H7 (cell line): ENCODE data around the gene AP5S1. TPM values are rescaled to one million over a fixed set of nuclear protein-coding genes. Genes with fewer than 3 reads are reported as not detected.

ENCODE experiments used
- DNase-seq: peaks from one replicate; pipeline ENCODE4 v3.0.0; 2012
- H3K27me3 ChIP-seq: 2 replicates; pipeline ENCODE4 v1.6.0; 2011; ENCODE audit warnings: mild to moderate bottlenecking, low read length; ENCODE audit not compliant: control insufficient read depth, insufficient read depth
- H3K36me3 ChIP-seq: replicated peaks from 2 replicates; pipeline ENCODE4 v1.5.1; 2011; ENCODE audit warnings: low read length; ENCODE audit not compliant: control insufficient read depth, insufficient read depth
- H3K4me3 ChIP-seq: 2 replicates; pipeline ENCODE4 v1.5.1; 2011; ENCODE audit warnings: low read depth, mild to moderate bottlenecking, control low read depth, low read length, moderate library complexity; ENCODE audit not compliant: insufficient read depth
- total RNA-seq: library from RNA; depleted of rRNA; stranded (reverse); fragments of >200 nt; shearing (Covaris generic); gene quantifications from 2 replicates; pipeline ENCODE4 v1.2.3, GENCODE V29; 2014

The AP5S1 gene
- total RNA-seq, 1 experiment from 2014 or later: 4.4 TPM

- Histone ChIP-seq H3K36me3 (peaks cover 41% of the 10 kb centered on the region), H3K4me3 (no peak overlapping the region), H3K27me3 (no peaks in the 10 kb centered on the region)
- no peak for DNase-seq
Observed at GRCh38 chr20:3862333-3862732, 42.0 kb downstream of the AP5S1 start.

- no peak for DNase-seq
- no peak overlapping the region for H3K4me3 ChIP-seq
- no peaks in the 10 kb centered on the region for H3K27me3 ChIP-seq
- peaks cover 37% of the 10 kb centered on the region for H3K36me3 ChIP-seq
Observed at GRCh38 chr20:3863317-3863716, 43.0 kb downstream of the AP5S1 start.

- H3K4me3 ChIP-seq: no peak overlapping the region
- no peaks in the 10 kb centered on the region for H3K27me3 ChIP-seq
- peak; percentile 17 for DNase-seq
- peaks cover 37% of the 10 kb centered on the region for H3K36me3 ChIP-seq
Observed at GRCh38 chr20:3864518-3864917, 44.2 kb downstream of the AP5S1 start.

- Histone ChIP-seq H3K36me3 (peaks cover 37% of the 10 kb centered on the region), H3K27me3 (no peaks in the 10 kb centered on the region), H3K4me3 (no peak overlapping the region)
- DNase-seq: peak; percentile 21
Observed at GRCh38 chr20:3865152-3865886, 45.0 kb downstream of the AP5S1 start.

- no peaks in the 10 kb centered on the region for H3K27me3 ChIP-seq
- H3K36me3 ChIP-seq: peaks cover 37% of the 10 kb centered on the region
- H3K4me3 ChIP-seq: no peak overlapping the region
- DNase-seq: peak; percentile 33
Observed at GRCh38 chr20:3865887-3866407, 45.6 kb downstream of the AP5S1 start.

GRCh38 chr20:3866464-3866863 is 46.1 kb downstream of the AP5S1 start:
- no peak overlapping the region for H3K4me3 ChIP-seq
- H3K27me3 ChIP-seq: no peaks in the 10 kb centered on the region
- peaks cover 35% of the 10 kb centered on the region for H3K36me3 ChIP-seq
- peak; percentile 27 for DNase-seq

- DNase-seq: no peak
- no peaks in the 10 kb centered on the region for H3K27me3 ChIP-seq
- no peak overlapping the region for H3K4me3 ChIP-seq
- H3K36me3 ChIP-seq: peaks cover 23% of the 10 kb centered on the region
Observed at GRCh38 chr20:3867802-3868201, 47.5 kb downstream of the AP5S1 start.

- no peak for DNase-seq
- no peak overlapping the region for H3K4me3 ChIP-seq
- no peaks in the 10 kb centered on the region for H3K27me3 ChIP-seq
- H3K36me3 ChIP-seq: peaks cover 4% of the 10 kb centered on the region
Observed at GRCh38 chr20:3869839-3870634, 49.7 kb downstream of the AP5S1 start.

GRCh38 chr20:3871550-3872265 is 51.4 kb downstream of the AP5S1 start:
- H3K36me3 ChIP-seq: peaks cover 3% of the 10 kb centered on the region
- DNase-seq: no peak

GRCh38 chr20:3873507-3873906 is 53.2 kb downstream of the AP5S1 start:
- no peak for DNase-seq
- Histone ChIP-seq H3K4me3 (no peak overlapping the region), H3K36me3 (peaks cover 2% of the 10 kb centered on the region), H3K27me3 (no peaks in the 10 kb centered on the region)

More at GRCh38 chr20:3871550-3872265, 51.4 kb downstream of the AP5S1 start:
- Histone ChIP-seq H3K4me3 (no peak overlapping the region), H3K27me3 (no peaks in the 10 kb centered on the region)

GRCh38 chr20:3874194-3874844 is 54.0 kb downstream of the AP5S1 start:
- no peak for DNase-seq
- H3K36me3 ChIP-seq: peaks cover 2% of the 10 kb centered on the region
- no peak overlapping the region for H3K4me3 ChIP-seq
- no peaks in the 10 kb centered on the region for H3K27me3 ChIP-seq

- no peaks in the 10 kb centered on the region for H3K27me3 ChIP-seq
- H3K4me3 ChIP-seq: no peak overlapping the region
- H3K36me3 ChIP-seq: peaks cover 2% of the 10 kb centered on the region
- DNase-seq: no peak
Observed at GRCh38 chr20:3875378-3875974, 55.1 kb downstream of the AP5S1 start.

GRCh38 chr20:3876000-3876399 is 55.7 kb downstream of the AP5S1 start:
- no peak for DNase-seq
- H3K27me3 ChIP-seq: no peaks in the 10 kb centered on the region
- peaks cover 2% of the 10 kb centered on the region for H3K36me3 ChIP-seq
- H3K4me3 ChIP-seq: no peak overlapping the region

- H3K4me3 ChIP-seq: no peak overlapping the region
- H3K36me3 ChIP-seq: peaks cover 2% of the 10 kb centered on the region
- H3K27me3 ChIP-seq: no peaks in the 10 kb centered on the region
- DNase-seq: no peak
Observed at GRCh38 chr20:3876676-3877075, 56.3 kb downstream of the AP5S1 start.
